ENCODE data around the gene DTNA.
"Not testable (repeated sequence)": the region's sequence is repeated elsewhere in the genome, so short reads cannot be mapped to it uniquely, and the experiment has no call there.

DTNA gene

DNA sequence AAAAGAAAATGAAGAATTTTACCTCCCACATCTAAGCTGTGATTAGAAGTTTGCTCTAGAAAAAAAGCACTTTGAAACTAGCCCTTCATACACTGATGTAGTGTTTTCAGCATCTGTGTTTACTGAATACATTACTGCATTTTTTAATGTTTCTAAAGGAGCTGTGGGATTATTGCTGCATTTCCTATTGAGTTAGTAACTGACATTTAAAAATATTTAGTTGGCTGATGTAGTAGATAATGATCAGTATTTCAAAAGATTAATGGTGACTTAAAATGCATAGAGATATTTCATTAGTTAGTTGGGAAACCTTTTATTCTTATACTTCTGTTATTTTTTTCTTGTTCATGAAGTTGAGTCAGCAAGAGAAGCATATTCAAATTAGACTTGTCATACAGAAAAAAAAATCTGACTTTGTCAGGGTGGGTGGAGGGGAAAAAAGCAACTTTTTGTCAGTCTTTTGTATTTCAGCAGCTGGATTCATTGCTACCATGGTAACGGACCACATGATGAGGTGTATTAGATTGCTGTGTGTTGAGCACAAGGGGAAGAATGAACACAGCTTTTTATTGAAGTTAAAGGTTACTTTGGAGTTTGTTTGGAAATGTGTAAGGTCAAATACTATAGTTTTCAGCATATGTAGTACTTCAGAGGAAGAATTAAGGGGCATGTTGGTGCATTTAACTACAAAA, at the start of gene DTNA:
DTNA (plus strand) TSS at position 549 of the 692 bp plus-strand sequence. CDS start 45,679 bp downstream, outside the sequence.
- no peak for DNase-seq

GRCh38 chr18:34660572-34660971, 49.5 kb upstream of the DTNA start:
- no peak for DNase-seq

GRCh38 chr18:34661464-34662087, 48.5 kb upstream of the DTNA start:
- DNase-seq: peak; percentile 1

DNA sequence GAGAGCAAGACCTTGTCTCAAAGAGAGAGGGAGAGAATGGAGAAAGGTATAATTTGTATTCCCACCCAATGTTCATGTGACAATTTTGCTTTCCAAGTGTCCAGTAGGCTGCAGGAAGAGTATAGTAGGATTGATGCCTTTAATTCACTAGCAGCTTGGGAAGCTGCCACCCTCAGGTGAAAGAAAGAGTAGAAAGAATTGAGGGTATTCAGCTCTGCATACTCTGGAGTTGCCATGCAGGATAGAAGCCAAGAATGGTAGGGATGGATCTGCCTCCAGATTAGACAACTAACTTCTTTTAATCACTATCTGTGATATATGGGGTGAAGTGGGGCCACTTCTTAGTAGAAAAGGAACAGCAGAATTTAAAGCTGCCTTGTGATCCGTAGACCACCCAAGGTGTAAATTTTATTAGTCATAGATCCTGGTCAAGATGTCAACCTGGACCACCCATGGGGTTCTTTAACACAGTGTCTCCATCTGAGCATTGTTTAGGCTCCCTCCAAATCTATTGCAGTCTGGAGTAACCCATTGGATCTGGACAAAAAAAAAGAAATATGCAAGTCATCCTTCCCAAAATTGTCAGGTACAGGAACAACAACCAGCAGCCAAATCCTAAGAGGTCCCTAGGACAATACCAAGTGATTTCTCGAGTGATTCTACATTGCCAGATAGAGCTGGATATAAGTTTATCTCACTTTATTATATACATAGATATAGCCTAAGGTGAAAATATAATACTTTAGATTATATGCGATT, 33.1 kb upstream of the DTNA start:
- no peak for DNase-seq

- not testable (repeated sequence) for DNase-seq
These were observed 20.3 kb upstream of the DTNA start for GRCh38 chr18:34689750-34690149.

DNA sequence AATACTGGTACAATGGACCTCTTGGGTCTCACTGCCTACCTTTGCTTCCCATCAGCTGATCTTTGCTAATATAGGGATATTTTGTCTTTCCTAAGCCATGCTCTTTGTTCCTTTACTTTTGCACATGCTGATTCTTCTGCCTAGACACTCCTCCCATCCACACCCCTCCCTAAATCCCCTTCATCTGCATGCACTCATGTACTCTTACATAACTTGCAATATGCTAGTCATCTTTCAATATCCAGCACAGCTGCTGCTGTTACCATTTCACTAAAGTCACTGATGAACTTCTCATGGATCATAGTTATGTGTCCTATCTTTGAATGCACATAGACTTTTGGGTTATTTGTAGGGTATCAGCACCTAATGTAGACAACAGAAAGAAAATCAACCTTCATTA, 18.5 kb upstream of the DTNA start:
- DNase-seq: no peak

DNA sequence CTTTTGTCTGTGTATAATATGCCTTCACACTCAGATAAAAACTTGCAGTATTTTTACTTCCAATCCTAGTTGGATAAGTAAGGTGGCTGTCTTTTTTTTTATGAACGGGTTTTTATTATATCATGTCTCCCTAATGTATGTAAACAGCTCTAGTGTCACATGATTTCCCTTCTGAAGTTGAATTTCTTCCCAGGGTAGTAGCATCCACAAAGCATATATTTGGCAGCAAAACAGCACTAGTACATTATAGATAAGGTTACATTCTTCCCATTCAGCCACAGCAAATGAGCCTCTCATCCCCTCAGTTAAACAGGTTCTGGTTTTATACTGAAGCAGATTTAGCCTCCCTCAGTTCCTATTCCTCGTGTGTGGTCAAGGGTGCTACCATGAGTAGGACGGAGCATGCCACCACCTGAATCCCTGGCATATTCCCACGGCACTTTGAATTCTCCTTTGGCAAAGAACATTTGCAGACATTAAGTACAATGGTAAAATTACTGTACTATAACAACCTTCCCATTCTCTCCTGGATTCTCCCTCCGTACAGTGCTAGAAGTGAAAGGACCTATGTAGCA, 15.4 kb upstream of the DTNA start:
- DNase-seq: no peak

DNA sequence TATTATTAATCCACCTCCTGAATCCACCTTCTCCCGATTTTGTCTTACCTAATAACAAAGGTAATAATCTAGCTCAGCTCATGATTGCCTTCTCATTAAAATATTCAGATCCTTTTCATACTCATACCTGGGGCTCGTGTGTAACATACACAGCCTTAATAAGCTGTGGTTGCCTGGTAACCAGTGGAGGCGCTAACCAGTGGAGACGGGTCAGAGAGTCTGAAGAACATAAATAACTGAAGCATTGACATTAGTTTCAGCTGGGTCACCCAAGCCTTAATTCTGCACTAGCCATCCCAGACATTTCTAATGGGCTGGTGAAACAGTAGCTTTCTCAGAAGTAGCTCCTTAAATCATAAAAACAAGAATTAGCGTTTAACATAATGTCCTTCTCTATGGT, 14.8 kb upstream of the DTNA start:
- DNase-seq: no peak

GRCh38 chr18:34696671-34697070, 13.4 kb upstream of the DTNA start:
- no peak for DNase-seq

DNA sequence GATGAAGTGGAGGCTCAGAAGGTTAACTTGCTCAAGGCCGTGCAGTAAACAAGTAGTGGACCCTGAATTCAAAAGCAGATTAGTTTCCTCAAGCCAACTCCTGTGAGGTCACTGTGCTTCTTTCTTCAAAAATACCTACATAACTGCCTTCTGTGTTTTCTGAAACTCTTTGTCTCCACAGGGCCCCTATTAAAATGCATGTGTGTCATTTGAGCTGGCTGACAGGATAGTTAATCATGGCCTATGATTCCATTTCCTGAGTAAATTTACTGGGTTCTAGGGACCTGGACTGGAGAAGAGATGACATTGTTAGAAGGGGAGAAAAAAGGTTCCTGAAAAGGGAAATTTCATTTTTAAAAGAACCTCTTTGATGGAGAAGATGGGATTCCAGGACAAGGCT, 12.9 kb upstream of the DTNA start:
- DNase-seq: no peak

DNA sequence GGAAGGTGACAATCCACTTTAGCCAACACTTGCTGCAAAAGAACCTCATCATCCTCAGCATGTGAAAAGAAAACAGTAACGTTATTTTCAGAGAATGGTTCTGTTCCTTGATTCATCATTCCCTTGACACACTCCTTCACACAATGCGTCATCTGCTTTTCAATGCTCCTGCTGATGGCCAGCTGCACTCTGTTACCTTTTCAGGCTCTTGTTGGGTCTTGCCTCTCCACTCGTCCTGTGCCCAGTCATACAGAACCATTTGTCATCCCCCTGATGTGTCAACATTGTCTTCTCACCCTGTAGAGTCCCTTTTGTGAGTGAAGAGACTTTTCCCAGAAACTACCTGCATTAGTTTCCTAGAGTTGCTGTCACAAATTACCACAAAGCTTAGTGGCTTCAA, 12.2 kb upstream of the DTNA start:
- no peak for DNase-seq

- no peak for DNase-seq
These were observed 8.2 kb upstream of the DTNA start for GRCh38 chr18:34701911-34702310.

DNA sequence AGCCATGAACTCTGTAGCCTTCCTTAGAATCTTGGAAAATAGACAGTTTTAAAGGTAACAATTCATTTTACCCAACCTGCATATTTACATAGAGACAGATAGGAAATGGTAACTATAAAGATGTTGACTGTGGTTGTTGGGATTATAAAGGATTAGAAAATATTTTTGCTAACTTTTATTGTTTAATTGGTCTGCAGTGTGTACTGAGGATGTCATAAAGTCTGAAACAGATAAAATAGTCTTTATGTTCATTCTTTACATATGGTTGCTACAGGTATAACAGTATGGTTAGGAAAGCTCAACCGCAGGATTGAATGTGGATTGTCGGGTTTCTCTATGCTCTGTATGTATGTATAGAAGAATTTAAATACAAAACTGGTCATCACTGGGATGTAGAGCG, 7.3 kb upstream of the DTNA start:
- DNase-seq: no peak

- DNase-seq: no peak
These were observed 6.0 kb upstream of the DTNA start for GRCh38 chr18:34704074-34704473.

DNA sequence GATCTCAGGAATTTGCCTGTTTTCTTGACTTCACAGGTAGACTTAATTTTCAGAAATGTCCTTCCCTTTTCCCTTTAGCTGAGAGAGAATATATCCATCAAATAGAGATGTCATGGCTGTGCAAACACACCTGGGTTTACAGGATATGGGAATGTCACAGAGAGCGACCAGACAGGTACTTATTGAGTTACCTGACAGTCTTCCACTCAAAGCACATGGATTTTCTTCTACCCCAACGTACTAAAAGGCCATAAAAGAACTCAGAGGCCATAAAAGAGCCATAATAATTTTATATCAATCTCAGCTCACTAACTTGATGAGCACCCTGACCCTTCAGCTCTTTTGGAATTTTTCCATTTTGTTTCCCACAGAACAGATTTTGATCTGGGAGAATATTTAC, 5.3 kb upstream of the DTNA start:
- no peak for DNase-seq

DNA sequence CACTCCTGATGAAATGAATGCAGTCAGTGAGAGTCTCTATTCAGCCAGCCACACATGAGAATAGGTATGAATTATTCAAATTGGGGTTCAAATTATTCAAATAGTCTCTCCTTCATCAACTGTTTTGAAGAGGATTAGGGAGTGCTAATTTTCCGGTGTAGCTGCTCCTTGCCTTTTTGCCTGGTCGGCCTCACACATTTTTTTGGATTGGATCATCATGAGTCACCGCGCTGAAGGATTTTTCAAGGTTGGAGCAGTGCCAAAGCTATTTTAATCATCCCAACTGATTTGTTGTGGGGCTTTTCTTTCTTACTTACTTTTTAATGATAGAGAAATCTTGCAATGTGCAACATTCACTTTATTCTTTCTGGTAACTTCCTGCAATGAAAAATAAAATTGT, 2.4 kb upstream of the DTNA start:
- DNase-seq: peak; percentile 88

DNA sequence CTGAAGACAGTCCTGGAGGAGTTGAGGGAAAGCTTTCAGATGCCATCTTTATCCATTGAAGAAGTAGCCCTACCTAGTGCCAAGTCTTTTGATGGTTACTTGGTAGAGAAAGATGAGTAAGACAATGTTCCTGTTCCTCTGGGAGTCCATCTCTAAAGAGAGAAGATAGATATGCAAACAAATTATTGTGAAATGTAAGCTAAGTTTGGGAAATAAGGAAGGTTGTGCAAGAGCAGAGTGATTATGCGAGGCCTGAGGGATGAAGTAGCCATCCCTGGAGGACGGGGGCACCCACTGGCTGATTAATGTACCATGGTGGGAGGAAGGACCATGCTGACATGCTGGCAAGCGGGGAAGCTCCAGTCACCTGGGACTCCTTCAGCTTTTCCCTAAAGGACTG, 994 bp upstream of the DTNA start:
- no peak for DNase-seq

GRCh38 chr18:34710458-34710914, 388 bp downstream of the DTNA start:
- DNase-seq: no peak

DNA sequence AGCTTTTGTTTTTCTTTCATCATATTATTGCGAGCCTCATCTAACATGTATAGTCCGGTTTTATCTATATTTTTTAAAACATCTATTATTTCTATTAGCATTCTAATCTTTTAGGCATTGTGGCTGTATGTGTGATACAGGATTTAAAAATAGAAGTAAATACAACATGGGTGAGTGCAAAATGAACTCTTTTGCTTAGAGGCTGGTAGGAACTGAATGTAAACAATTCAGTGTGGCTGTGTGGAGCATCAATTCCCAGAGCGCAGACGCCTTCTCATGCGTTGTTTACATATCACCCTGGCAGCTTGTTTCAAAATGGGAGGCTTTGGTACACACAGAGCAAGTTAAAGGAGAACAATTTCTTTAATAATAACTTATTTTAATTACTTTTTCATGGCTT, 836 bp downstream of the DTNA start:
- no peak for DNase-seq

GRCh38 chr18:34716111-34716510, 6.0 kb downstream of the DTNA start:
- DNase-seq: not testable (repeated sequence)

DNA sequence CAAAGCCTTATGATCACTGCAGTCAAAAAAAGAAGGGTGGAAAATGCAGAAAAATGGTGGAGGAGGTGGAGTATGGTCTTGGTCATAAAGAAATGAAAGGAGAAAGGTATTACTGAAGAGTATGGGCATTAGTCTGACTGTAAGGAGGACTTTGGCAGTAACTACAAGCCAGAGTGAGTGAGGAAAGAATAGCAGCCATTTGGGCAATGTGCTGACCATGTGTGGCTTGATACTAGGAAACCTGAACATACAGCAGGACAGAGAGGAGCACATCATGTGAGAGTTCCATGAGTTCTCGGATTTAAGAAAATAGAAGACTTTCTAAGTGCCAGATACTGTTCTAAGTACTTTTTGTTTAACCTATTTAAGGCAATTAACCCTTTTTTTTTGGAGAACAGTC, 8.5 kb downstream of the DTNA start:
- no peak for DNase-seq

- peak; percentile 7 for DNase-seq
These were observed 10.1 kb downstream of the DTNA start for GRCh38 chr18:34720220-34720619.

DNA sequence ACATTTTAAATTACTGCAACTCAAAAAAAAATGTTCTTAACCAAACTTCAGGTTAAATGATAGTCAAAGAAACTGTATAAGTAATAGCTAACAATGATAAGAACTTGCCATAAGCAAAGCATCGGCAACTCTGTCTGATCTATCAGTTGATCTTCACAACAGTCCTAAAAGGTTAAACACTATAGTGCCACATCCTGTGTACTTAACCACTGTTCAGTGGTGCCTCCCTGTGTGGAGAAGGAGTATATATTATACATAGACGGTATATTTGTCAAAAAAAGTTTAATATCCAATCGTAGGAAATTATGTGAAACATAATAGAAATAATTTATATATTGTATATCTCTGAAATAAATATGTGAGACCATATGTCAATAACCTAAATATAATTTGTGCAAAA, 13.0 kb downstream of the DTNA start:
- DNase-seq: no peak

GRCh38 chr18:34725737-34726136, 15.6 kb downstream of the DTNA start:
- not testable (repeated sequence) for DNase-seq
